Esophagus muscularis mucosa (tissue), 4 donors: ENCODE results near the gene TEX35. TPM values are rescaled to one million over a fixed set of nuclear protein-coding genes. Genes with fewer than 3 reads are reported as not detected.

Source experiments
- DNase-seq: peaks from one replicate; pipeline ENCODE4 v3.0.0-alpha.2; 2017; ENCODE audit errors: extremely low spot score
- H3K27ac ChIP-seq, 4 donors: fragments of 200-600 bp; sonication (generic); replicated peaks in 1 of 4; 1 replicate in 3 of 4; 2 replicates in 1 of 4; pipeline ENCODE4 v1.5.1; 2016 to 2019; ENCODE audit warnings: mild to moderate bottlenecking in 1 of 4
- H3K27me3 ChIP-seq, 4 donors: fragments of 200-600 bp; sonication (generic); one replicate each; pipeline versions ENCODE4 v1.5.1 to v1.6.0; 2016 to 2019
- H3K36me3 ChIP-seq, 4 donors: fragments of 200-600 bp; sonication (generic); one replicate each; pipeline ENCODE4 v1.5.1; 2016 to 2019
- H3K4me1 ChIP-seq, 4 donors: fragments of 200-600 bp; sonication (generic); one replicate each; pipeline ENCODE4 v1.5.1; 2016 to 2019
- H3K4me3 ChIP-seq, 4 donors: fragments of 200-600 bp; sonication (generic); 1 replicate in 2 of 4; 2 replicates in 2 of 4; pipeline ENCODE4 v1.5.1; 2016 to 2019; ENCODE audit warnings: mild to moderate bottlenecking in 4 of 4, moderate library complexity in 1 of 4
- H3K9me3 ChIP-seq, 4 donors: fragments of 200-600 bp; sonication (generic); 1 replicate in 3 of 4; 2 replicates in 1 of 4; pipeline ENCODE4 v1.5.1; 2016 to 2019
- CTCF ChIP-seq, 3 experiments: fragments of 200-600 bp in 2 of 3; fragments of 450-650 bp in 1 of 3; sonication (generic) in 2 of 3; IDR thresholded peaks; one replicate each; pipeline ENCODE4 v1.5.1; 2017 to 2019; ENCODE audit warnings: antibody characterized with exemption in 3 of 3, mild to moderate bottlenecking in 2 of 3, moderate library complexity in 1 of 3
- EP300 ChIP-seq: sonication (generic); formaldehyde crosslinking; IDR thresholded peaks from one replicate; pipeline ENCODE4 v1.6.1; 2017; ENCODE audit warnings: antibody characterized with exemption
- POLR2A ChIP-seq: fragments of 450-650 bp; IDR thresholded peaks from one replicate; pipeline ENCODE4 v1.6.1; 2017; ENCODE audit warnings: antibody characterized with exemption, moderate library complexity, mild to moderate bottlenecking, low read depth
- POLR2AphosphoS5 ChIP-seq, 2 donors: sonication (generic); formaldehyde crosslinking; IDR thresholded peaks; one replicate each; pipeline ENCODE4 v1.6.1; 2017; ENCODE audit warnings: antibody characterized with exemption in 2 of 2
- WGBS: methylation state at CpG from one replicate; pipeline ENCODE4 v1.1.5; 2018; 5-methylcytosine and 5-hydroxymethylcytosine counted together
- intact Hi-C: fragments of 100-400 bp; cut with DNase I; formaldehyde crosslinking; loops from one replicate; pipeline ENCODE4 v1.15.1; 2023
- total RNA-seq, 4 donors: library from RNA; depleted of rRNA; stranded (reverse); fragments of >200 nt; gene quantifications; one replicate each; pipeline versions ENCODE4 v1.1.0 to v1.2.1, GENCODE V29; 2016

TEX35 gene
- total RNA-seq, result not detected

- 99% methylated on average over 17 of the region's 19 CpGs for WGBS
These were observed at the start of gene TEX35 for GRCh38 chr1:178512566-178513277. TSS of gene TEX35 (plus strand) at chr1:178513109. CDS start at chr1:178513189, 80 bp downstream.

GRCh38 chr1:178464141-178464540 lies 48.8 kb upstream of the TEX35 start:
- WGBS, result 100% methylated on average over 1 of the region's 1 CpG
- Histone ChIP-seq H3K36me3 (peaks cover 3 to 50% (median 31%) of the 10 kb centered on the region in 4 donors), H3K27ac (no peak overlapping the region), H3K27me3 (no peaks in the 10 kb centered on the region), H3K9me3 (no peaks in the 10 kb centered on the region), H3K4me3 (no peak overlapping the region), H3K4me1 (peaks cover 0 to 10% (median 0%) of the 10 kb centered on the region in 4 donors)
- TF ChIP-seq CTCF (IDR thresholded peaks at IDR 0.05) (no peak), EP300 (no peak), POLR2AphosphoS5 (IDR thresholded peaks at IDR 0.05) (no peak), POLR2A (no peak)
- no peak for DNase-seq
- intact Hi-C loops, result no loop called here

More at GRCh38 chr1:178512566-178513277, at the start of gene TEX35:
- Histone ChIP-seq H3K27me3 (no peaks in the 10 kb centered on the region), H3K36me3 (no peaks in the 10 kb centered on the region), H3K27ac (no peak within 1 kb of the TSS), H3K9me3 (no peaks in the 10 kb centered on the region), H3K4me3 (no peak within 1 kb of the TSS), H3K4me1 (peaks cover 0 to 11% (median 3%) of the 10 kb centered on the region in 4 donors)
- no peak for TF ChIP-seq POLR2AphosphoS5 (IDR thresholded peaks at IDR 0.05)
- no peak for TF ChIP-seq POLR2A
- TF ChIP-seq EP300, result no peak
- TF ChIP-seq CTCF (IDR thresholded peaks at IDR 0.05), result no peak
- intact Hi-C loops, result no loop called here
- no peak for DNase-seq

GRCh38 chr1:178464566-178464965 lies 48.3 kb upstream of the TEX35 start:
- intact Hi-C loops, result no loop called here
- peaks cover 0 to 8% (median 0%) of the 10 kb centered on the region in 4 donors for H3K4me1 ChIP-seq
- H3K27ac ChIP-seq, result no peak overlapping the region
- H3K4me3 ChIP-seq, result no peak overlapping the region
- peaks cover 3 to 53% (median 32%) of the 10 kb centered on the region in 4 donors for H3K36me3 ChIP-seq
- TF ChIP-seq POLR2A (no peak), EP300 (no peak), CTCF (IDR thresholded peaks at IDR 0.05) (no peak), POLR2AphosphoS5 (IDR thresholded peaks at IDR 0.05) (no peak)
- DNase-seq, result no peak
- no peaks in the 10 kb centered on the region for H3K27me3 ChIP-seq
- no peaks in the 10 kb centered on the region for H3K9me3 ChIP-seq

GRCh38 chr1:178465011-178465410 lies 47.9 kb upstream of the TEX35 start:
- intact Hi-C loops, result no loop called here
- TF ChIP-seq POLR2A (no peak), CTCF (IDR thresholded peaks at IDR 0.05) (no peak), POLR2AphosphoS5 (IDR thresholded peaks at IDR 0.05) (no peak)
- H3K4me3 ChIP-seq, result no peak overlapping the region
- peaks cover 3 to 55% (median 32%) of the 10 kb centered on the region in 4 donors for H3K36me3 ChIP-seq
- H3K27me3 ChIP-seq, result no peaks in the 10 kb centered on the region
- H3K4me1 ChIP-seq, result peaks cover 0 to 6% (median 0%) of the 10 kb centered on the region in 4 donors
- no peak overlapping the region for H3K27ac ChIP-seq
- no peak for DNase-seq
- H3K9me3 ChIP-seq, result no peaks in the 10 kb centered on the region

GRCh38 chr1:178467837-178468236 lies 45.1 kb upstream of the TEX35 start:
- Histone ChIP-seq H3K27ac (no peak overlapping the region), H3K9me3 (no peaks in the 10 kb centered on the region), H3K4me1 (no peaks in the 10 kb centered on the region), H3K4me3 (no peak overlapping the region), H3K36me3 (peaks cover 4 to 78% (median 36%) of the 10 kb centered on the region in 4 donors), H3K27me3 (no peaks in the 10 kb centered on the region)
- TF ChIP-seq POLR2AphosphoS5 (IDR thresholded peaks at IDR 0.05) (no peak), EP300 (no peak), POLR2A (no peak), CTCF (IDR thresholded peaks at IDR 0.05) (no peak)
- intact Hi-C loops, result no loop called here
- DNase-seq, result no peak
